NT2/D1 (cell line): Measurements from ENCODE around the gene RBM43.
"Not testable (repeated sequence)": the region's sequence is repeated elsewhere in the genome, so short reads cannot be mapped to it uniquely, and the experiment has no call there.

Experiments used
- YY1 ChIP-seq: IDR thresholded peaks from 2 replicates; pipeline ENCODE4 v1.6.1; 2011; ENCODE audit not compliant: insufficient read length, insufficient read depth
- ZNF274 ChIP-seq: IDR thresholded peaks from 2 replicates; pipeline ENCODE4 v1.6.1; 2011; ENCODE audit warnings: mild to moderate bottlenecking, low read depth, low read length

DNA sequence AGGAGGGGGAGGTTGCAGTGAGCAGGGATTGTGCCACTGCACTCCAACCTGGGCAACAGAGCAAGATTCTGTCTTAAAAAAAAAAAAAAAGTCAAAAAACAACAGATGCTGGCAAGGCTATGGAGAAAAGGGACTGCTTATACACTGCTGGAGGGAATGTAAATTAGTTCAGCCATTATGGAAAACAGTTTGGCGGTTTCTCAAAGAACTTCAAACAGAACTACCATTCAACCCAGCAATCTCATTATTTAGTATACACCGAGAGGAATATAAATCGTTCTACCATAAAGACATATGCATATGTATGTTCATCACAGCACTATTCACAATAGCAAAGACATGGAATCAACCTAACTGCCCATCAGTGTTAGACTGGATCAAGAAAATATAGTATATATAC lies 27.9 kb downstream of the RBM43 start:
- TF ChIP-seq ZNF274, YY1: not testable (repeated sequence)
